Esophagus muscularis mucosa (tissue), 4 donors: Measurements from ENCODE around the gene SLF2.

Experiments used
- EP300 ChIP-seq: sonication (generic); formaldehyde crosslinking; IDR thresholded peaks from one replicate; pipeline ENCODE4 v1.6.1; 2017; ENCODE audit warnings: antibody characterized with exemption
- POLR2A ChIP-seq: fragments of 450-650 bp; IDR thresholded peaks from one replicate; pipeline ENCODE4 v1.6.1; 2017; ENCODE audit warnings: antibody characterized with exemption, moderate library complexity, mild to moderate bottlenecking, low read depth
- TF ChIP-seq, protein P1 (sequence below), 3 experiments: fragments of 200-600 bp in 2 of 3; fragments of 450-650 bp in 1 of 3; sonication (generic) in 2 of 3; IDR thresholded peaks; one replicate each; pipeline ENCODE4 v1.5.1; 2017 to 2019; ENCODE audit warnings: antibody characterized with exemption in 3 of 3, mild to moderate bottlenecking in 2 of 3, moderate library complexity in 1 of 3

DNA sequence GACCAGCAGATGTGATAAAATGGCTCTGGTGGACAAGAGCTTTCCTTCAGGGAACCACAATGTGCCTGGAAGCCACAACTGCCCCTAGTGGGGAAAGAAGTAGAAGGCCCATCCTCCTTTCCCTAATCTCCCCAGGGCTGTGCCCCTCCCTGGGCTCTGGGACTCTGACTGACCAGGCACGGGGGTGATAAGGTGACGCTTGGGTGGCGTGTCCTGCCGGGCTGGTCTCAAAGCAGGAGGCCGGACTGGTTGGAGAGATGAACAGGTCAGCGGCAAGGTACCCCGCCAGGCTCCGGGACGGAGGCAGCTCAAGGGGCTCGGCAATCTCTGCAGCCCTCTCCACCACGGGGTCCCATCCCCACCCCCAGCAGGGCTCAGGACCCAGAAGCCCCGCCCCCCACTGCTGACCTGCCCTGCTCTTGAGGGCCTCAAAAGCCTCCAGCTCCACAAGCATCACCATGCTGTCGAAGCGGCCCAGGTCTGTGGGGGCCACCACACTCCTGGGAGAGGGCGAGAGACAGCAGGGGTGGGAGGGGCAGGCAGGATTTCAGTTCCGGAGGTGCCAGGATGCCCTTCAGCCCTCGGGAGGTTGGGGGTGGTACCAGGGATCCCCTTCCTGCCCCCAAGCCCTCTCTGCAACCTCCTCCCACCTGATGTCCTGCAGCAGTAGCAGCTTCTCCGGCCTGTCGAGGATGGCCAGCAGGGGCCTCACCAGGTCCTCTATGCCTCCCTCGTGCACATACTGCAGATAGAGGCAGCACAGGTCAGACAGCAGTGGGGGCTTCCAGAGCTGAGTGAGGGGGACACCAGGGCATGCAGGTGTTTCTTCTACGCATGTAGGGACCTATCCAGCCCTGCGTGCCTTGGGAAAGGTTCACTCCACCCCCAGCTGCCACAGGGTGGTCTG, 99.0 kb downstream of the SLF2 start:
- TF ChIP-seq, protein P1, sequence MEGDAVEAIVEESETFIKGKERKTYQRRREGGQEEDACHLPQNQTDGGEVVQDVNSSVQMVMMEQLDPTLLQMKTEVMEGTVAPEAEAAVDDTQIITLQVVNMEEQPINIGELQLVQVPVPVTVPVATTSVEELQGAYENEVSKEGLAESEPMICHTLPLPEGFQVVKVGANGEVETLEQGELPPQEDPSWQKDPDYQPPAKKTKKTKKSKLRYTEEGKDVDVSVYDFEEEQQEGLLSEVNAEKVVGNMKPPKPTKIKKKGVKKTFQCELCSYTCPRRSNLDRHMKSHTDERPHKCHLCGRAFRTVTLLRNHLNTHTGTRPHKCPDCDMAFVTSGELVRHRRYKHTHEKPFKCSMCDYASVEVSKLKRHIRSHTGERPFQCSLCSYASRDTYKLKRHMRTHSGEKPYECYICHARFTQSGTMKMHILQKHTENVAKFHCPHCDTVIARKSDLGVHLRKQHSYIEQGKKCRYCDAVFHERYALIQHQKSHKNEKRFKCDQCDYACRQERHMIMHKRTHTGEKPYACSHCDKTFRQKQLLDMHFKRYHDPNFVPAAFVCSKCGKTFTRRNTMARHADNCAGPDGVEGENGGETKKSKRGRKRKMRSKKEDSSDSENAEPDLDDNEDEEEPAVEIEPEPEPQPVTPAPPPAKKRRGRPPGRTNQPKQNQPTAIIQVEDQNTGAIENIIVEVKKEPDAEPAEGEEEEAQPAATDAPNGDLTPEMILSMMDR (IDR thresholded peaks at IDR 0.05) = peak in 2 of 3 experiments; percentile 8 to 12
- no peak for TF ChIP-seq POLR2A
- TF ChIP-seq EP300 = no peak
